ENCODE data around the gene SLC30A5. TPM values are rescaled to one million over a fixed set of nuclear protein-coding genes. Genes with fewer than 3 reads are reported as not detected.

The SLC30A5 gene
- total and polyA plus RNA-seq, 9 of the 15 experiments (the other 6 are each of a cell fraction or from before 2014, with no cell fraction given), result 22.9 to 86.8 (median 62.5) TPM

- 0 out of 2 replicates have a peak, but pooled peaks have one; percentile 25 for TF ChIP-seq KLF16 (IDR thresholded peaks at IDR 0.05)
- TF ChIP-seq CTCF (IDR thresholded peaks at IDR 0.05 in 2 of 3, conservative IDR thresholded peaks at IDR 0.05 in 1 of 3; ENCODE audit: insufficient read depth in 2 of 3, low read depth in 1 of 3, low read length in 3 of 3), result peak; percentile 55 to 80 (median 64)
- peak; percentile 50; the same call in 1 of the 2 replicates for TF ChIP-seq PKNOX1 (IDR thresholded peaks at IDR 0.05)
- TF ChIP-seq RAD21 (CRISPR knock-in tag; conservative IDR thresholded peaks at IDR 0.05 in 1 of 2, IDR thresholded peaks at IDR 0.05 in 1 of 2), result peak; percentile 63 to 79
- no peak for TF ChIP-seq CHD1 (IDR thresholded peaks at IDR 0.05; ENCODE audit: low read length)
- TF ChIP-seq DEAF1 (CRISPR knock-in tag; IDR thresholded peaks at IDR 0.05), result peak; percentile 42; the same call in 1 of the 2 replicates
Measured at GRCh38 chr5:69048230-69048629, 45.6 kb upstream of the SLC30A5 start (continued).
